Right lung (tissue), 5 donors: Measurements from ENCODE around the gene CLEC17A. TPM values are rescaled to one million over a fixed set of nuclear protein-coding genes. Genes with fewer than 3 reads are reported as not detected.
"Not testable (repeated sequence)": the region's sequence is repeated elsewhere in the genome, so short reads cannot be mapped to it uniquely, and the experiment has no call there.

ENCODE experiments used
- DNase-seq, 2 donors: peaks; one replicate each; pipeline ENCODE4 v3.0.0-alpha.2; 2013
- polyA plus RNA-seq, 5 donors: library from polyadenylated mRNA; unstranded; fragments of 120-200 nt; gene quantifications; one replicate each; pipeline versions ENCODE4 v1.2.1 to v1.2.3, GENCODE V29; 2013; ENCODE audit warnings: inconsistent platforms in 1 of 5, low replicate concordance in 1 of 5; ENCODE audit not compliant: insufficient read length in 5 of 5, insufficient read depth in 1 of 5

The CLEC17A gene
- polyA plus RNA-seq, 5 donors, result 0.14 to 0.28 (median 0.19) TPM

GRCh38 chr19:14558370-14559066 is 24.4 kb upstream of the CLEC17A start:
- DNase-seq, result no peak

- DNase-seq, result no peak
Observed at GRCh38 chr19:14559916-14560775, 22.7 kb upstream of the CLEC17A start.

DNA sequence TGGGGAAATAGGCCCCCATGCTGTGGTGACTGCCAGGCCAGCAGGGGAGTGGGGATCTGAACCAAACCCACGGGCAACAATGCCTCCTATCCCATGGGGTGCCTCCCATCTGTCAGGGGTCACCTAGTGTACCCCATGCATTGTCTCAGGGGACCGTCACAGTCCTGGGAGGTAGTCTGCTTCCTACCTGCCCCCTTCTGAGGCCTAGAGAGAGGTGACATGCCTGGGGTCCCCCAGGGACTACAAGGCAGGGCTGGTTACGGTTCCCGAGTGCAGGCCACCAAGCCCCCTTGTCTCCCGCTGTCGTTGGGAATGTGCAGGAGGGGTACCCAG is 22.1 kb upstream of the CLEC17A start:
- DNase-seq, result no peak

DNA sequence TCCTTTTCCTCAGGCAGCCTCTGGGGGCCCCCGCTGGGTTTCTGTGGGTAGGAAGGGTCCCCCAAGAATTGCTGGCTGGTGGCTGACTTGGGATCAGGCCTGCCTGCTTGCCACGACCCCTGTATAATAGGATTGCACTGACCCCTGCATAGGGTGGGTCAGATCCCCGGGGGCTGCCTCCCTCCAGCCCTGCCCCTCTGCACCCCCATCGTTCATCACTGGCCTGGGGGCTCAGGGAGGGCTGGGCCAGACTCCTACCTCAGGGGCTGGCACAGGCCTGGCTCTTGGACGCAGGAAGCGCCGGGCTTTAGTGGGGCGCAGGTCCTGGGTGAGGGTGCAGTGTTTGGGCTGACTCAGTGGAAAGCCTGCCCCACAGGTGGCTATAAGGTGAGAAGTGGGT is 21.6 kb upstream of the CLEC17A start:
- DNase-seq, result no peak

GRCh38 chr19:14561847-14562351 is 21.0 kb upstream of the CLEC17A start:
- DNase-seq, result no peak

DNA sequence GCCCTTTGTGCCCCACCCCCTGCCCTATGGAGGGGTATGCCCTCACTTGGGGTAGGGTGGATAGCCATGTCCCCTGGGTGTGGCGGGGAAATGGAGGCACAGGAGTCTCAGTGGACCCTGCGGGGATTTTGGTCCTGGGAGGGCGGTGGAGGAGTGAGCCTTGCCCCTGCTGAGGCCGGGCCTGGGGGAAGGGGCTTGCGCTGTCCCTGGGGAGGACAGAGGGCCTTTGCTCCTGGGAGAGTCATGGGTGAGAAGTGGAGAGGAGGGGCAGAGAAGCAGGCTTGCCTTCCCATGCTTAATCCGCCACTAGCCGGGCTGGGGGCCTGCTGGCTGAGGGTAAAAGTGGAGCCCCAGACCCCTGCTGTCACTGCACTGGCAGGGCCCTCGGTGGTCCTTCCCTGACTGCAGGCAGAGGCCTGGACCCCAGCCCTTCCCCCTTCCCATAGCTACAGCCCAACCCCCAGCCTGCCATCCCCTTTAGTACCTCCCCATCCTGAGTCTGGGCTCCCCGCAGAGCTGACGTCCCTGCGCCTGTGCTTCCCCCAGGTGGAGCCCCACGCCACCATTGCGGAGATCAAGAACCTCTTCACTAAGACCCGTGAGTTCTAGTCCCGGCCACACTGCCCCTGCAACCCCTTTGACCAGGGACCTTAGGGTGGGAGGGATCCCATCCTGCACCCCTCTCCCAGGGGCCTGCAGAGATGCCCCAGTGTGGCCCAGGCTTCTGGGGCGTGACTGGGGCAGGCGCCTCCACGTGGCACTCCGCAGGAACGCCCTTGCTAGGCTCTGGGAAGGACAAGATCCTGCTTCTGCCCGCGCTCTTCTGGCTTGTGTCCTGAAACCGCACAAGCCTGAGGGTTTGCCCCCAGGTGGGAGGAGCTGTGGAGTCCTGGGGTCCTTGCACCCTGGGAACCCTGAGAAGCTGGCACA is 20.0 kb upstream of the CLEC17A start:
- no peak for DNase-seq

DNA sequence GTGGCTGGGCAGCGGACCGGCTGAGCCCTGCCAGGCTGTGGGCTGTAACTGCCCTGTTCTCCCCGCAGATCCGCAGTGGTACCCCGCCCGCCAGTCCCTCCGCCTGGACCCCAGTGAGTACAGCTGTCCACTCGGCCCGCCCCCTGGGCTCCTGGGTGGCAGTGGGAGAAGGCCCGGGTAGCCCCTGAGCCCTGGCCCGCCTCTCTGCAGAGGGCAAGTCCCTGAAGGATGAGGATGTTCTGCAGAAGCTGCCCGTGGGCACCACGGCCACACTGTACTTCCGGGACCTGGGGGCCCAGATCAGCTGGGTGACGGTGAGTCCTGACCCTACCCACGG is 19.3 kb upstream of the CLEC17A start:
- no peak for DNase-seq

- DNase-seq, result no peak
Observed at GRCh38 chr19:14563989-14564651, 18.8 kb upstream of the CLEC17A start.

- not testable (repeated sequence) for DNase-seq
Observed at GRCh38 chr19:14564652-14565297, 18.1 kb upstream of the CLEC17A start.

GRCh38 chr19:14565298-14565679 is 17.6 kb upstream of the CLEC17A start:
- no peak for DNase-seq

DNA sequence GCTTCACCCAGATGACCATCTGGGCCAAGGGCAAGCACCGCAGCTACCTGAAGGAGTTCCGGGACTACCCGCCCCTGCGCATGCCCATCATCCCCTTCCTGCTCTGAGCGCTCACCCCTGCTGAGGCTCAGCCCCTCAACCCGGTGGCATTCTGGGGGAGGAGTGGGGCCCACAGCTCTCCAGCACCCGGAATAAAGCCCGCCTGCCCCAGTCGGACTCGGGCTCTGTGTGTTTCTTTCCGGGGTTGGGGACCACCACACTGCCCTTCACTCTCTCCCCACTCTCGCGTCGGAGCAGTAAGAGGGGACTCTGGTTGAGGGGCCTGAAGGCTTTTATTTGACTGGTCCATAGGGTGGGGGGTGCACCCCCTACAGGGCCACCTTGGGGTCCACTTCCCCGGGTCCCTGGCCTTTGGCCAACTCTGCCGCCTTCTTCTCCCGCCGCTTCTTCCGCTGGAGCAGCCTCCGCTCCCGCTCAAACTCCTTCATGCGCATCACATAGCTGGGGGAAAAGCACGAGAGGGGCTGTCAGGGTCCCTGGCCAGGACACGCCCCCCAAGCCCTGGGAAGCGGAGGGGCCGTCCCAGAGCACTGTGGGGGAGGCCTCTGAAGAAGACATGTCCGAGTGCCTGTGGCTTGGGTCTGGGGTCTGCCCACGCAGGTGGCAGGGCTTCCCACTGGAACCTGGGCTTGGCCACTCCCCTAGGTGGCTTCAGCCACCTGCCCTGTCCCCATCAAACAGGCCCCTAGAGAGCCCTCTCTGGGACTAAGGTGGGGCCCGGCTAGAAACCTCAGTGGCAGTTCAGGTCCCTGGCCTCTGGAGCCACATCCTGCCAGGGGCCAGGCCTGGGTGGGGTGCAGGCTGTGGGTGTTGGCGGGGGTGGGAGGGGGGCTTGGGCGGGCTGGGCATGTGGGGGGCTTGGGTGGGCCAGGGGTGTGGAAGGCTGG is 16.8 kb upstream of the CLEC17A start:
- DNase-seq, result no peak

GRCh38 chr19:14566712-14567077 is 16.2 kb upstream of the CLEC17A start:
- DNase-seq, result no peak

DNA sequence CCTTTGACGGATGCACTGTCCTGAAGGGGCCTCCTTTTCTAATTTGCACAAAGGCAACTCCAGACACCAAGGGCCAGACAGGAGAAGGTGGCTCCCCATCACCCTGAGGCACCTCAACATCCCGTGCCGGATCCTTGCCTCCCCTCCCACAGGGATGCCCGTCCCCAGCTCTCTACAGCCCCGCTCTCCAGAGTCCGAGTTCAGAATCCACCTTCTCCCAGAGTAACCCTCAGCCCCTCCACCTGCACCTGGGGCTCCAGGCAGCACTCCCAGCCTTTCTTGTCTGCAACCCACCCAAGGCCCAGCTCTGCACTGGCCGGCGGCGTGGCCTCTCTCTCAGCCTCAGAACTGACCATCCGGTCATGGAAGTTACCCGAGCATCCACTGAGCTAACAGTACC is 15.8 kb upstream of the CLEC17A start:
- DNase-seq, result no peak

DNA sequence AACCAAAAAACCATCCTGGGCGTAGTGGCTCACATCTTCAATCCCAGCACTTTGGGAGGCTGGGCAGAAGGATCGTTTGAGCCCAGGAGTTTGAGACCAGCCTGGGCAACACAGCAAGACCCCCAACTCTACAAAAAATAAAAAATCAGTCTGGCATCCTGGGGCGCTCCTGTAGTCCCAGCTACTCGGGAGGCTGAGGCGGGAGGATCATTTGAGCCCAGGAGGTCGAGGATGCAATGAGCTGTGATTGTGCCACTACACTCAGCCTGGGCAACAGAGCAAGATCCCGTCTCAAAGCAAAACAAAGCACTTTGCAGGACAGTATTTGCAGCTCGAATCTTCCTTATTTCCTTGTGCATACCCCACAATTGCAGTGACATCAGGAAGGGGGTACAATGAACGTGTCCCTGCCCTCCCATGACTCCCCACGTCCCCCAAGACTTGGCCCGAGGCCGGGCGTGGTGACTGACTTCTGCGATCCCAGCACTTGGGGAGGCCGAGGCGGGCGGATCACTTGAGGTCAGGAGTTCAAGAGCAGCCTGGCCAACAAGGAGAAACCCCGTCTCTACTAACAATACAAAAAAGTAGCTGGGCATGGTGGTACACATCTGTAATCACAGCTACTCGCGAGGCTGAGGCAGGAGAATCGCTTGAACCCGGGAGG is 11.9 kb upstream of the CLEC17A start:
- no peak for DNase-seq

- peak; percentile 84 to 87 for DNase-seq
Observed at GRCh38 chr19:14571695-14572490, 11.0 kb upstream of the CLEC17A start, which contains the start of gene NDUFB7. TSS of gene NDUFB7 (minus strand) at chr19:14572066. CDS start at chr19:14572000, 66 bp downstream.

DNA sequence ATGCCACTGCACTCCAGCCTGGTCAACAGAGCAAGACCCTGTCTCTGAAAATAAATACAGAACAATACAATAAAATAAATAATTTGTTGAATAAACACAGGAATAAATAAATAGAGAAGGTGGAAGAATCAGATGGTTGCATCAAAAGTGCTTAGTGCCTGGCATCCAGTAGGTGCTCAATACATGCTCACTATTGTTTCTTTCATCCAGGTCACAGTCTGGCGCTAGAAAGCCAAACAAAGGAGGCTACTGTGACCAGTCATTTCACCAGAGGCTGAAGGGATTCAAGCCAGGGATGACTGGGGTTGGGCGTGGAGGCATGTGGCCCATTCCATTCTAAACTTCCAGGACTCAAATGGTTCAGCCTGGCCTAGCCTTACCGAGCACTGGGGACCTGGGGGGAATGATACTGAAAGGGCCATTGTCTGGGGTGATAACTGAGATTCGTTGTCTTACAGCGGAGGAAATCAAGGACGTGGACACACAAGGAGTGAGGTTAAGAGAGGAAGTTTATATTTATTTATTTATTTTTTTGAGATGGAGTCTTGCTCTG is 7.4 kb upstream of the CLEC17A start:
- DNase-seq, result no peak

- DNase-seq, result no peak
Observed at GRCh38 chr19:14576363-14576762, 6.5 kb upstream of the CLEC17A start.

GRCh38 chr19:14577264-14577663 is 5.6 kb upstream of the CLEC17A start:
- DNase-seq, result no peak
